HG03060 (cell line): ENCODE data around the gene SOAT2.
"Not testable (repeated sequence)": the region's sequence is repeated elsewhere in the genome, so short reads cannot be mapped to it uniquely, and the experiment has no call there.

Source experiments
- ATAC-seq: cut with Tn5 transposase; IDR thresholded peaks from one replicate; pipeline ENCODE4 v1.9.1; 2021; ENCODE audit warnings: low read depth, moderate number of reproducible peaks; ENCODE audit not compliant: unreplicated experiment

The SOAT2 gene

GRCh38 chr12:53101931-53102781 is 1.1 kb upstream of the SOAT2 start:
- ATAC-seq, result no peak

GRCh38 chr12:53103860-53104305 is 597 bp downstream of the SOAT2 start:
- ATAC-seq, result no peak

DNA sequence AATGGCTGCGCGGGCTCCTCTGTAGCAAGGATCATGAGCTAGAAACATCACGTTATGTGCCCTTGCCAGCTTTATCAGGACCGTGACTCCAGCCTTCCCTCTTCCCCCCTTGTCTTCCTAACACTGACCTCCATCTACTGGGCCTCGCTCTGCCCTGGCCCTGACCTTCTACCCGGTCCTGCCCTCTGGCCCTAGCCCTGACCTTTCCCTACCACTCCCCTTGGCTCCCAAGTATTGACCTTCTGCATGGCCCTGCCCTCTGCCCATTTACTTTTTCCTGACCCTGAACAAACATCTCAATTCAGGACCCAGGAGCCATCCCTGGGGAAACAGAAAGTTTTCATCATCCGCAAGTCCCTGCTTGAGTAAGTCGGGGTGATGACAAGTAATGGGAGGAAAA is 2.0 kb downstream of the SOAT2 start:
- no peak for ATAC-seq

DNA sequence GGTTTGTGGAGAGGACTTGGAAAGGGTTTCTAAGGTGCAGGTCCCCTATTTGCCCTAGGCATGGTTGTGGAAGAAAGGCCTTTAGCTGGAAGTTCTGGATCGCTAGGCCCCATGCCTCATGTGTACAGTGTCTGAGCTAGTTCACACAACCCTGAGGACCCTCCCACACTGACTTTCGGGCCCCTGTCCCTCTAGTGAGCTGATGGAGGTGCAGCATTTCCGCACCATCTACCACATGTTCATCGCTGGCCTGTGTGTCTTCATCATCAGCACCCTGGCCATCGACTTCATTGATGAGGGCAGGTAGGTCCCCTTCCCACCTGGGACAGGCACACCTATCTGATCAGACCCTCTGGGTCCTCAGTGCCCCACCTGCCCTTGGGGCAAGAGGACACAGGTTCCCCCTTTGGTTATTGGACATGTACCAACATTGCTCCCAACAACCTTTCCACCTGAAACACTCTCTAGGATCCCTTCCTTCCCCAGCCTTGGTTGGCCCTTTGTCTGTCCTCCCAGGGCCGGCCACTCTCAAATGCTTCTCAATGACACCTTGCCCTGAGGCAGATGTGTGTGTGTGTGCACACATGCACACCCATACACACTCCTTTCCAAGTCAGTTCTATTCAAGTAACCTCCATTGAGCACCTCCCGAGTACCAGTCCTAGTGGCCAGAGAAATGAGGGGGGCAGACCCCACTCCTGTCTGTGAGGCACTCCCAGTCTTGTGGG is 2.6 kb downstream of the SOAT2 start:
- no peak for ATAC-seq

DNA sequence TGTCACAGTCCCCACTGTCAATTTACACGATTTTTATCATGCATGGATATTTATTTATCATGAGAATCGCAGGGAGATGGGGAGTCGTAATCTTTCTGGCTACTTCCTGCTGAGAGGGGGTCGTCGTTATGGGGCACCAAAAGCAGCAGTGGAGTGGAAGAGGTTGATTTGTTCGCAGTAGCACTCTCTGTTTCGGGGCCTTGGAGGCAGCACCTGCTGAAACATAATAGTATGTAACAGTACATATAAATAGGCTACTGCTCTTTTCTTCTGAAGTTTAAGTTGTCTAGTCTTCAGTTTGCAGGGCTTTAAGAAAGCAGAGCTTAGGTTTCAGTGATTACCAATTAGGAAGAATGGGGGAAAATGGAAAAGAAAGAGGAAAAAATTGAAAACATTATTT is 3.8 kb downstream of the SOAT2 start:
- ATAC-seq, result no peak

DNA sequence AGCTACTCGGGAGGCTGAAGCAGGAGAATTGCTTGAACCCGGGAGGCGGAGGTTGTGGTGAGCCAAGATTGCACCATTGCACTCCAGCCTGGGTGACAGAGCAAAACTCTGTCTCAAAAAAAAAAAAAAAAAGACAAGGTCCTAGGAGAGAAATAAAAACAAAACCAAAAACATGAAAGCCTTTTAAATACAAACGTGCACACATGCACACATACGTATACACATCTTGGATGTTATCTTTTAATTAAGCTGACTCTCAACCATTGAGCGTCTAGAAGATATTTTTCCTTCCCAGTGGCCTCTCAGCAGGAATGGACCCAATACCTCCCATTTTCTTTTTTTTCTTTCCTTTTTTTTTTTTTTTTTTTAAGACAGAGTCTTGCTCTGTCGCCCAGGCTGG is 9.1 kb downstream of the SOAT2 start:
- ATAC-seq, result not testable (repeated sequence)

- no peak for ATAC-seq
These were observed 9.9 kb downstream of the SOAT2 start for GRCh38 chr12:53113136-53113705.

- no peak for ATAC-seq
These were observed 10.7 kb downstream of the SOAT2 start for GRCh38 chr12:53113951-53114350.

DNA sequence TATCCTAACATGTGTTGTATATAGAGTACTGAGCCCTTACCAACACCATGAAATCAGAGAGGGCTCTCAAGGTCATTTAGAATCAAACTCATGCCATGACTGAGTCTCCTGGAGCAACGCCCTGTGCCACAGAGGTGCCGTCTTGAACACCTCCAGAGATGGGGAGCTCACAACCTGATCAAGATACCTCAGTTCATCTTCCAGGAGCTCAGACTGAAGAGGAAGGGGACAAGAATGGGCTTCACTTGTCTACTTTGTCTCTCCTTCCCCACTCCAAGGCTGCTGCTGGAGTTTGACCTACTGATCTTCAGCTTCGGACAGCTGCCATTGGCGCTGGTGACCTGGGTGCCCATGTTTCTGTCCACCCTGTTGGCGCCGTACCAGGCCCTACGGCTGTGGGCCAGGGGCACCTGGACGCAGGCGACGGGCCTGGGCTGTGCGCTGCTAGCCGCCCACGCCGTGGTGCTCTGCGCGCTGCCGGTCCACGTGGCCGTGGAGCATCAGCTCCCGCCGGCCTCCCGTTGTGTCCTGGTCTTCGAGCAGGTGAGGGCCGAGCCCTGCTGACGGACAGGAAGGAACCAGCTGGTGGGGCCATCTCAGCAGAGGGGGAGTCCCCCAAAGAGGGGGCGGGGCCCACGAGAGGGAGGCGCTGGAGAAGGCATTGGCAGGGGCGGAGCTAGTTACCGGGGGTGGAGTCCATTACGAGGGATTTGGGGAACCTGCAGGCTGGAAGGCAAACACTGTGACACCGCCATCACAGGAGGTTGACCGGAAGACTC is 12.0 kb downstream of the SOAT2 start:
- no peak for ATAC-seq

DNA sequence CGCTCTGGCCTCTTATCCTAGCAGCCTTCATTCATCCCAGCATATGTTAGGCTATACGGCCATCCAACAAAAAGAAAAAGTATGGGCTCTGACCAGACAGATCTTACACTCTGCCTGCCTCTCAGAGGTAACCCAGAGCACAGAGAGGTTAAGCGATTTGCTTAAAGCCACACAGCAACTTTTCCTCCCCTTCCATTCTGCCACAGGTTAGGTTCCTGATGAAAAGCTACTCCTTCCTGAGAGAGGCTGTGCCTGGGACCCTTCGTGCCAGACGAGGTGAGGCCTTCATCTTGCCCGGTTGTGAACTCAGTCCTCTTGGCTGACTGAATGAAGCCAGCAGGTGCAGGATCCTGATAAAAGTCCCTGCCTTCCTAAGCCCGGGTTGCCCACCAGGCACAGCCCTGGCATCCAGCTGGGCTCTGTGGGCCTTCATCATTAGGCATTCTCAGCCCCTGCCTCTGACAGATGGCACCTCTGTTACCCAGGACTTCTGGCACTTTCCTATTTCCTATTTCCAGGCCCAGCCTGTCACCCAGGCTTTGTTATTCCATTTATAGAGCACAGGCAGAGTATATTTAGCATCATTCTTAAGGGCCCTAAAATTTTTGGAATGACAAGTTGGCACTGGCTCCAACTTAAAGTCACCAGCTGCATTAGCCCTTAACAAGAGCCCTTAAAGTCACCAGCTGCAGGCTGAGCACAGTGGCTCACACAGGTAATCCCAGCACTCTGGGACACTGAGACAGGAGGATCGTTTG is 12.8 kb downstream of the SOAT2 start:
- ATAC-seq, result no peak

- ATAC-seq, result no peak
These were observed 15.5 kb downstream of the SOAT2 start for GRCh38 chr12:53118751-53119300.

GRCh38 chr12:53120685-53121525 is 17.6 kb downstream of the SOAT2 start:
- no peak for ATAC-seq

GRCh38 chr12:53122961-53123468 is 19.7 kb downstream of the SOAT2 start:
- no peak for ATAC-seq

DNA sequence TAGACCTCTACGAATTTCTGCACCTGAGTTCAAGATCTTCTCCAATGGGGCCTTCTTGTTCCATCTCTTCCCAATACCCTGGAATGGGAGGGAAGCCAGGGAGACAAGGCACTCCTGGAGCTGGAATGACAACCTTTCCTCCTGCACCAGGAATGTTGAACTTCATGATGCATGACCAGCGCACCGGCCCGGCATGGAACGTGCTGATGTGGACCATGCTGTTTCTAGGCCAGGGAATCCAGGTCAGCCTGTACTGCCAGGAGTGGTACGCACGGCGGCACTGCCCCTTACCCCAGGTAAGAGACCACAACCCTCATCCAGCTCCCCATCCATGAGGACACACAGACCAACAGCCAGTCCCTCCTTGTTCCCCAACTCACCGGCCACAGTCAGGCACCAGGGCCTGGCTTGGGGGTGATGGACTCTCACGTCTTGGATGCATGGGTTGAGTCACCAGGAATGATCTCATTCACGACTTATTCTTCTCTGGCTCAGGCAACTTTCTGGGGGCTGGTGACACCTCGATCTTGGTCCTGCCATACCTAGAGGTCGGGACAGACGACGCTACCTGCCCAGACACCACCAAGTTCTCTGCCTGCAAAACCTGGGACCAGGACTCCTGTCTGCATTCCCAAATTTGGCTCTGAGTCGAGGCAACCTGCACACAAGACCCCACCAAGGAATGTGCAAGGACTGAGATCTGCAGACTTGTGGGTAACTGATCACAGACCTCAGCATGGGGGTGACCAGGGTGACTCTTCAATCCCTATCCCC is 20.5 kb downstream of the SOAT2 start:
- ATAC-seq, result no peak

DNA sequence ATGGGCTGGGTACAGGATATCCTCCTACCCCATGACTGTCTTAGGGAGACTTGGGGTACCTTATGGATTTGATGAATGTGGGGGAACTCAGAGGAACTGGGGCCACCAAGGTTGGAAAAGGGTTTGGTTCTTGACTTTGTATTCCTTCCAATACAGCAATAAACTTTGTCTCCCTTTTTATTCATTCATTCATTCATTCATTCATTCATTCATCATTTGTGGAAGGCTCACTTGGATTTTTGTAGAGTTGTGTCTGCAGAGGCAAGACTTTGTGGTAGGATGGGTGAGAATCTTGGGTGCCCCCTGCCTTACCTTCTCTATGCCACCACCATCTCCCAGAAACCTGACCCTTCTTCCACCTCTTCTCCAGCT is 21.1 kb downstream of the SOAT2 start:
- no peak for ATAC-seq

- no peak for ATAC-seq
These were observed 23.9 kb downstream of the SOAT2 start for GRCh38 chr12:53127169-53127568.

DNA sequence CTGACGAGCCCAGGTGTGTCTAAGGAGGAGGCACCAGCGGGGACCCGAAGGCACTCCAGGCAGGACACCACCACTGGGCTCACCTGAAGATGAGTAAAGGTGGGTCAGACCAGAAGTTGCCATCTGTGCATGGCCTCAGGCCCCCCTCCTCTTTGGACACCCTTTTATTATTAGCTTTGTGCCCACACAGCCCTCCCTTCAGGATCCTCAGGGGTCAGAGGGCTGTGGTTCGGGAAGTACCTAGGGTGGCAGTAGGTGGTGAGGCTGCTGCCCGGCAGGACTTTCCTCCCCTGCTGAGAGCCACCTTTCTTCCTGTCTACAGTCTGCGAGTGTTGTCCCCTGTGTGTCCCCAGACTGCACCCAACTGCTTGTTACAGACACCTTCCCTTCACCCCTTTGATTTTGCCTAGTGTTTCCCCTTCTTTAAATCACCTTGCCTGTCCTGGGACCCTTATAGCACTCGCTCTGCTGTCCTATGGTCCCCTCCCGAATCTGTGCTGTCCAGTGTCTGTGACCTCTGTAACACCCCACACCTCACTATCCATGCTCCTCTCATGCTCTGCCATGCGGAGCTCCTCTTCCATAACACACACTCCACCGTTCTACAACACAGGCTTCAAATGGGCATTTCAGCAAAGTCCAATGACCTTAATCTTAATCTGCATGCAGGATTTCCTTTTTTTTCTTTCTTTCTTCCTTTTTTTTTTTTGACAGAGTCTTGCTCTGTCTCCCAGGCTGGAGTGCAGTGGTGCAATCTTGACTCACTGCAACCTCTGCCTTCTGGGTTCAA is 25.7 kb downstream of the SOAT2 start:
- ATAC-seq, result no peak
